GM18907 (cell line): ENCODE results near the gene TMPRSS7.

ENCODE experiments used
- ATAC-seq: cut with Tn5 transposase; IDR thresholded peaks from one replicate; pipeline ENCODE4 v1.9.1; 2021; ENCODE audit warnings: mild to moderate bottlenecking, moderate library complexity; ENCODE audit not compliant: unreplicated experiment

TMPRSS7 gene

DNA sequence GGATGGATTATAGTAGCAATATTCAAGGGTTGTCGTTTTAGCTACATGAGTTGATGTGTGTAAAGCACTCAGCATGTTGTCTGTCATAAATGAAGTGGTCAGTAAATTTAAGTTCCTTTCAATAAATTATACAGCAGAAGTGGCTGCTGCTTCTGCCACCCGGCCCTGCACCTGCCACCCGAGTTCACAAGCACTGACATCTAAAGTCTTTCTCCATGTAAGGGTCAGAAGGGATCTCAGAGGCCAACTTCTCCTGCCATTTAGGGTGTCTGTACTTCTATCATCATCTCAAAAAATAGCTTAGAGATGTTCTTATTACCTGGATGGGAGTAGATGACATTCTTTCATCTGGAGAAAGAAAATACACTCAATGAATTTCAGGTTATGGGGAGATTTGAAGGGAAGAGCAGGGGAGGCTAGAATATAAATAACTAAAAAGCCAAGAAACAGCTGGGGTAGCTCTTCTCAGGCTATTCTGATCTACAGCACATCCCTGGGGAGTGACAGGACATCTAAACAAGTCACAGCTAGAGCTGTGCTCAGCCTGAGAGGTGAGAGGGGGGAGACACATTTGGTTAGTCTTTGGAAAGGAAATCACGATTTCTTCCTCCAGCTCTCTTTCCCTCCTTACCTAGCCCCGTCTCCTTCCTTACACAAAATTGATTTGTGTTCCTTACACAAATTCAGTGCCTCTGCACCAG, 90.5 kb downstream of the TMPRSS7 start:
- ATAC-seq: no peak

- ATAC-seq: no peak
Measured at GRCh38 chr3:112126511-112126911, 92.0 kb downstream of the TMPRSS7 start.

DNA sequence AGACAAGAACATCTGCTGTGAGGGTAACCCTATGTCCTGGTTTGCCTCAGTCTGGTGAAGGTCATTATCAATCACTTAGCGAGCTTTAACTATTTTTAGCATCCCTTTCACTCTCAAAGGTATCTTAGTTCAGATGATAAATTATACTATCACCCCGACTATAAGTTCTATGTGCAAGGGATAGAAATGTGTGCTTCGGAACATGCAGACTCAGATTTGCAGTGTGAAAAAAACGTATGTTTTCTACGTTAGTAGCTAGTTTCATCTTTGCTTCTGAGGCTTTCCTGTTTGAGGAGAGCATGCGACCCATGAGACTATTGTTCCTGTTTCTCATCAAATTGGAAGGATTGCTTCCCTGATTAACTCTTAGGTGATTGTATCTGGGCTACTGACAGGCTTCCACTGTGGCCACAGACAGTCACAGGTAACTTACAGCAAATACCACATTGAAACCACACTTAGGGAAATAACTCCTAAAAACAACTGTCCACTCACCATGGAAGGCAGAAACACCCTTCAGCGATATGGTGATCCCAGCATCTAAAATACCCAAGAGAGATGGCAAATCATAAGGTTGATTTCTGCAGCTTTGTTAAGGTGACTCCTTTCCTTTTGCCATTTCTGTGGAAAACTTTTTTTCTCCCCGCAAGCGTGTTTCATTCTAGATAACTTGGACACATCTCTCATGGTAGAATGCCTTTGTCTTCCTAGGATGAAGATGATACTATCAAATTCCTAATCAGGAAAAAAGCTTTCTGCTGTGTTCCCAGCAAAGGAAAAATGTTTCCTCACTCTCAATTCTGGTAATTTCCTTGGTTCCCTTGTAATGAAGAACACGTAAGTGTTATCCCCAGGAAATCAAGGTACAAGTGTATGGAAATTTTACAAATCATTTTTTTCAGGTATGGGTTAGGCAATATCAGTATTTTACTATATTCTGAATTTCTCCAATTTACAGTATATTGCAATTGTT, 93.3 kb downstream of the TMPRSS7 start:
- ATAC-seq: peak; percentile 33

GRCh38 chr3:112128843-112129727, 94.5 kb downstream of the TMPRSS7 start:
- ATAC-seq: peak; percentile 43

DNA sequence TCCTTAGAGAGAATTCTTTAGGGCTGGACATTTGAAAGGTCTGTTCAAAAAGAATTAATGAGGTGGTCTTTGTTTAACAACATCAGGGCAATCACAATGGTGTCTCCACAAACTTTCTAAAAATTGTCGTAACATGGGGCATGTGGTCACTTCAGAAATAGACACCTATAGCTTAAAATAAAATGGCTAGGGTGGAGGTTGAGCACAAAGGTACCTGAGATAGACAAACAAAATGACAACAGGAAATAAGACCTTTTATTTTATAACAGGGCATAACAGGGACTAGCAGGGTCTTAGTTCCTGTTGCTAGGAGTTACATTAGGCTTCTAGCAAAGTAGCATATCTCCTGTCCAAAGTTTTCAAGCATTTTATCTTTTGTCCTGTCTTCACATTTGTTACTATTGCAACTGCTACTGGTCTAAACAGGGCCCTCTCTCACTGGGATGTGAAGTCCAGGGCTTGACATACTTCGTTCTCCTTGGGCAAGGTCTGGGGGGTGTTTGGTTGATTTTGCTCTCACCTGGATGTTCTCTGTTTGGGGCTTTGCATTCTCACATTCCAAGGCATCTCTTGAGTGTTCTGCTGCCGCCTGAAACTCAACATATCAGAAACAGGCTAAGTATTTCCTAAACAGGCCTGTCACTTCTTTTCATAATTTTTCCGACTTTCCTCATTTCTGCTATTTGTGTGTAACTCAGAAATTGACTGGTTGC, 95.5 kb downstream of the TMPRSS7 start:
- ATAC-seq: no peak

DNA sequence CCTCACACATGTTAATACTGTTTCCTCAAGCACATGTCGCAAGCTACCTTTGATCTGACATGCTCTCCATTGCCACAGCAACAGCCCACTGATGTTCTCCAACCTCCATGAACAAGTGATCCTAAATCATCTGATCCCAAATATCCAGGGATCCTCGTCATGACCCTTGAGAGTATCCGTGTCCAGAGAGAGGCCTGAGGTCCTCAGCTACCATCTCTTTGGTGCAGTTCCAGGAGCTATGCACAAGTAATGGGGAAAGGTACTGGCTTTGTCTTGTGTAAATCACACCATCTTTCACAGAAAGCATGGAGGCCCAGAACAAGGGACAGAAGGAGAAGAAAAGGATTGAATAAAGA, 96.1 kb downstream of the TMPRSS7 start:
- ATAC-seq: no peak
